ENCODE results near the gene PCGF3. TPM values are rescaled to one million over a fixed set of nuclear protein-coding genes. Genes with fewer than 3 reads are reported as not detected.

The PCGF3 gene
- total RNA-seq, 4 donors from 2014 or later = 56.5 to 256 (median 97.2) TPM

- in situ Hi-C loops (cut with MboI; ENCODE audit: low pct_ligation_motif_present in 1 of 4, low pct_unique_long_range_greater_than_20kb in 1 of 4, low sequenced_read_pairs in 3 of 4) = no loop called here
- peaks cover 0 to 34% (median 27%) of the 10 kb centered on the region in 4 donors for H3K4me1 ChIP-seq
- H3K4me3 ChIP-seq = no peak overlapping the region
- no peaks in the 10 kb centered on the region for H3K27me3 ChIP-seq
- intact Hi-C loops (cut with DNase I; ENCODE audit: low total_unique reads) = no loop called here
- H3K9me3 ChIP-seq = no peaks in the 10 kb centered on the region
- peak; percentile 36 for DNase-seq
- no peak overlapping the region for H3K27ac ChIP-seq
- no peaks in the 10 kb centered on the region for H3K36me3 ChIP-seq
- TF ChIP-seq CTCF (IDR thresholded peaks at IDR 0.05) (no peak), EP300 (IDR thresholded peaks at IDR 0.05; ENCODE audit: low read depth) (no peak), POLR2A (IDR thresholded peaks at IDR 0.05) (no peak), POLR2AphosphoS5 (IDR thresholded peaks at IDR 0.05) (no peak)
- 60 to 69% methylated on average over 1 to 31 of the region's 31 CpGs for WGBS, 2 donors (ENCODE audit: low coverage in 1 of 2)
These were observed 15.9 kb downstream of the PCGF3 start for GRCh38 chr4:721261-722168.

- no peaks in the 10 kb centered on the region for H3K27me3 ChIP-seq
- 93% methylated on average over 47 of the region's 47 CpGs; no CpG with 5 or more reads in 1 of the 2 donors for WGBS, 2 donors (ENCODE audit: low coverage in 1 of 2)
- intact Hi-C loops (cut with DNase I; ENCODE audit: low total_unique reads) (no loop called here), in situ Hi-C loops (cut with MboI; ENCODE audit: low pct_ligation_motif_present in 1 of 4, low pct_unique_long_range_greater_than_20kb in 1 of 4, low sequenced_read_pairs in 3 of 4) (no loop called here)
- H3K27ac ChIP-seq = no peak overlapping the region
- peaks cover 0 to 38% (median 29%) of the 10 kb centered on the region in 4 donors for H3K4me1 ChIP-seq
- H3K36me3 ChIP-seq = no peaks in the 10 kb centered on the region
- TF ChIP-seq POLR2AphosphoS5 (IDR thresholded peaks at IDR 0.05) = no peak
- TF ChIP-seq EP300 (IDR thresholded peaks at IDR 0.05; ENCODE audit: low read depth) = no peak
- no peak for TF ChIP-seq CTCF (IDR thresholded peaks at IDR 0.05)
- TF ChIP-seq POLR2A (IDR thresholded peaks at IDR 0.05) = no peak
- no peak for DNase-seq
- H3K4me3 ChIP-seq = no peak overlapping the region
- H3K9me3 ChIP-seq = no peaks in the 10 kb centered on the region
These were observed 16.6 kb downstream of the PCGF3 start for GRCh38 chr4:722169-722725.

GRCh38 chr4:722851-723360 lies 17.3 kb downstream of the PCGF3 start:
- no peak overlapping the region for H3K27ac ChIP-seq
- TF ChIP-seq EP300 (IDR thresholded peaks at IDR 0.05; ENCODE audit: low read depth) = no peak
- TF ChIP-seq CTCF (IDR thresholded peaks at IDR 0.05) = no peak
- no peak for TF ChIP-seq POLR2AphosphoS5 (IDR thresholded peaks at IDR 0.05)
- TF ChIP-seq POLR2A (IDR thresholded peaks at IDR 0.05) = no peak
- no peaks in the 10 kb centered on the region for H3K9me3 ChIP-seq
- peaks cover 0 to 38% (median 31%) of the 10 kb centered on the region in 4 donors for H3K4me1 ChIP-seq
- intact Hi-C loops (cut with DNase I; ENCODE audit: low total_unique reads) = no loop called here
- H3K27me3 ChIP-seq = no peaks in the 10 kb centered on the region
- in situ Hi-C loops (cut with MboI; ENCODE audit: low pct_ligation_motif_present in 1 of 4, low pct_unique_long_range_greater_than_20kb in 1 of 4, low sequenced_read_pairs in 3 of 4) = no loop called here
- 96 to 97% methylated on average over 18 to 61 of the region's 61 CpGs for WGBS, 2 donors (ENCODE audit: low coverage in 1 of 2)
- no peaks in the 10 kb centered on the region for H3K36me3 ChIP-seq
- H3K4me3 ChIP-seq = no peak overlapping the region
- no peak for DNase-seq

All from transverse colon (tissue), 4 donors.